Astrocyte (in vitro differentiated cells and primary cell): ENCODE measurements around the gene KRT13. TPM values are rescaled to one million over a fixed set of nuclear protein-coding genes. Genes with fewer than 3 reads are reported as not detected.

Source experiments
- DNase-seq: peaks from one replicate; pipeline ENCODE4 v3.0.0-alpha.2; 2010; ENCODE audit warnings: low read depth
- FAIRE-seq: peaks from 2 replicates; lab custom pipeline; 2011; peaks lifted over from hg19 to GRCh38; lab: Jason Lieb, UNC
- H2AFZ ChIP-seq: 2 replicates; pipeline ENCODE4 v1.6.0; 2012; ENCODE audit warnings: low read depth, low read length, inconsistent platforms
- H3K27ac ChIP-seq: 2 replicates; pipeline ENCODE4 v1.5.1; 2011; ENCODE audit warnings: low read depth, low read length, inconsistent platforms
- H3K27me3 ChIP-seq: 2 replicates; pipeline ENCODE4 v1.6.0; 2011; ENCODE audit warnings: low read length, inconsistent platforms; ENCODE audit not compliant: insufficient read depth
- H3K36me3 ChIP-seq: 2 replicates; pipeline ENCODE4 v1.5.1; 2011; ENCODE audit warnings: low read length, inconsistent platforms; ENCODE audit not compliant: insufficient read depth
- H3K4me1 ChIP-seq: 2 replicates; pipeline ENCODE4 v1.5.1; 2011; ENCODE audit warnings: low read length, inconsistent platforms; ENCODE audit not compliant: insufficient read depth
- H3K4me2 ChIP-seq: 2 replicates; pipeline ENCODE4 v1.6.0; 2012; ENCODE audit warnings: low read length, inconsistent platforms
- H3K4me3 ChIP-seq: 2 replicates; pipeline ENCODE4 v1.5.1; 2011; ENCODE audit warnings: low read depth, mild to moderate bottlenecking, low read length, inconsistent platforms; ENCODE audit not compliant: insufficient read depth
- H3K79me2 ChIP-seq: 2 replicates; pipeline ENCODE4 v1.6.0; 2012; ENCODE audit warnings: mild to moderate bottlenecking, low read length, inconsistent platforms; ENCODE audit not compliant: insufficient read depth
- H3K9ac ChIP-seq: 2 replicates; pipeline ENCODE4 v1.6.0; 2012; ENCODE audit warnings: mild to moderate bottlenecking, low read length, inconsistent platforms
- H3K9me3 ChIP-seq: 2 replicates; pipeline ENCODE4 v1.5.1; 2012; ENCODE audit warnings: low read depth, mild to moderate bottlenecking, low read length, inconsistent platforms; ENCODE audit not compliant: insufficient read depth
- H4K20me1 ChIP-seq: 2 replicates; pipeline ENCODE4 v1.6.0; 2012; ENCODE audit warnings: low read length, inconsistent platforms; ENCODE audit not compliant: insufficient read depth
- H3K27ac Mint-ChIP-seq: one replicate; pipeline ENCODE4 v1.8.0; 2021; ENCODE audit warnings: mild to moderate bottlenecking, mixed read lengths; ENCODE audit not compliant: unreplicated experiment
- H3K27me3 Mint-ChIP-seq: one replicate; pipeline ENCODE4 v1.8.0; 2021; ENCODE audit warnings: low read depth, mixed read lengths; ENCODE audit not compliant: unreplicated experiment
- H3K36me3 Mint-ChIP-seq: one replicate; pipeline ENCODE4 v1.8.0; 2021; ENCODE audit warnings: low read depth, mixed read lengths; ENCODE audit not compliant: unreplicated experiment
- H3K4me1 Mint-ChIP-seq: one replicate; pipeline ENCODE4 v1.8.0; 2021; ENCODE audit warnings: low read depth, mixed read lengths; ENCODE audit not compliant: unreplicated experiment
- H3K4me3 Mint-ChIP-seq: one replicate; pipeline ENCODE4 v1.8.0; 2021; ENCODE audit warnings: mild to moderate bottlenecking, moderate library complexity, mixed read lengths; ENCODE audit not compliant: unreplicated experiment
- H3K9me3 Mint-ChIP-seq: one replicate; pipeline ENCODE4 v1.8.0; 2021; ENCODE audit warnings: mild to moderate bottlenecking, mixed read lengths; ENCODE audit not compliant: unreplicated experiment
- EZH2 ChIP-seq: IDR thresholded peaks from 2 replicates; pipeline ENCODE4 v1.6.1; 2012; ENCODE audit warnings: mild to moderate bottlenecking, low read length, inconsistent platforms; ENCODE audit not compliant: insufficient read depth
- total RNA-seq: library from RNA; stranded (reverse); gene quantifications from 2 replicates; pipeline ENCODE4 v1.2.1, GENCODE V29; 2021
- TF ChIP-seq, protein P1 (sequence below): IDR thresholded peaks from 2 replicates; pipeline ENCODE4 v1.5.1; 2011; ENCODE audit warnings: low read depth, mild to moderate bottlenecking, inconsistent platforms, low read length, moderate library complexity; ENCODE audit not compliant: insufficient read depth

The KRT13 gene
- total RNA-seq, 1 donor from 2014 or later, result not detected

GRCh38 chr17:41496803-41497484 is 8.5 kb downstream of the KRT13 start:
- Histone ChIP-seq H3K79me2 (no peaks in the 10 kb centered on the region), H3K36me3 (no peaks in the 10 kb centered on the region), H3K27ac (no peak overlapping the region), H2AFZ (peak overlapping the region; percentile 44), H4K20me1 (no peaks in the 10 kb centered on the region), H3K9me3 (no peaks in the 10 kb centered on the region), H3K9ac (no peak overlapping the region), H3K27me3 (no peaks in the 10 kb centered on the region), H3K4me3 (no peak overlapping the region), H3K4me2 (peak overlapping the region; percentile 3), H3K4me1 (peaks cover 30% of the 10 kb centered on the region)
- Mint-ChIP-seq H3K4me3 (no peak overlapping the region), H3K27ac (no peak overlapping the region), H3K4me1 (peaks cover 20% of the 10 kb centered on the region), H3K36me3 (no peaks in the 10 kb centered on the region), H3K27me3 (peaks cover 5% of the 10 kb centered on the region), H3K9me3 (peaks cover 3% of the 10 kb centered on the region)
- DNase-seq, result peak; percentile 73
- peak; percentile 49 for FAIRE-seq
- TF ChIP-seq, protein P1, sequence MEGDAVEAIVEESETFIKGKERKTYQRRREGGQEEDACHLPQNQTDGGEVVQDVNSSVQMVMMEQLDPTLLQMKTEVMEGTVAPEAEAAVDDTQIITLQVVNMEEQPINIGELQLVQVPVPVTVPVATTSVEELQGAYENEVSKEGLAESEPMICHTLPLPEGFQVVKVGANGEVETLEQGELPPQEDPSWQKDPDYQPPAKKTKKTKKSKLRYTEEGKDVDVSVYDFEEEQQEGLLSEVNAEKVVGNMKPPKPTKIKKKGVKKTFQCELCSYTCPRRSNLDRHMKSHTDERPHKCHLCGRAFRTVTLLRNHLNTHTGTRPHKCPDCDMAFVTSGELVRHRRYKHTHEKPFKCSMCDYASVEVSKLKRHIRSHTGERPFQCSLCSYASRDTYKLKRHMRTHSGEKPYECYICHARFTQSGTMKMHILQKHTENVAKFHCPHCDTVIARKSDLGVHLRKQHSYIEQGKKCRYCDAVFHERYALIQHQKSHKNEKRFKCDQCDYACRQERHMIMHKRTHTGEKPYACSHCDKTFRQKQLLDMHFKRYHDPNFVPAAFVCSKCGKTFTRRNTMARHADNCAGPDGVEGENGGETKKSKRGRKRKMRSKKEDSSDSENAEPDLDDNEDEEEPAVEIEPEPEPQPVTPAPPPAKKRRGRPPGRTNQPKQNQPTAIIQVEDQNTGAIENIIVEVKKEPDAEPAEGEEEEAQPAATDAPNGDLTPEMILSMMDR, result peak; percentile 39
- TF ChIP-seq EZH2, result no peak

- H3K4me3 Mint-ChIP-seq, result no peak overlapping the region
- Histone ChIP-seq H3K27me3 (no peaks in the 10 kb centered on the region), H3K4me1 (peaks cover 20% of the 10 kb centered on the region), H3K4me2 (peak overlapping the region; percentile 5), H3K27ac (no peak overlapping the region), H3K9me3 (no peaks in the 10 kb centered on the region), H3K36me3 (no peaks in the 10 kb centered on the region), H3K9ac (no peak overlapping the region), H2AFZ (no peak overlapping the region), H4K20me1 (no peaks in the 10 kb centered on the region), H3K4me3 (no peak overlapping the region), H3K79me2 (no peaks in the 10 kb centered on the region)
- peaks cover 3% of the 10 kb centered on the region for H3K9me3 Mint-ChIP-seq
- no peaks in the 10 kb centered on the region for H3K36me3 Mint-ChIP-seq
- peak; percentile 25 for DNase-seq
- H3K4me1 Mint-ChIP-seq, result peaks cover 14% of the 10 kb centered on the region
- FAIRE-seq, result no peak
- TF ChIP-seq, protein P1, result no peak
- TF ChIP-seq EZH2, result no peak
- H3K27me3 Mint-ChIP-seq, result peaks cover 20% of the 10 kb centered on the region
- peak overlapping the region; percentile 72 for H3K27ac Mint-ChIP-seq
Observed at GRCh38 chr17:41494524-41494923, 10.9 kb downstream of the KRT13 start.

- Mint-ChIP-seq H3K4me3 (no peak overlapping the region), H3K9me3 (no peaks in the 10 kb centered on the region), H3K27ac (no peak overlapping the region), H3K27me3 (peaks cover 32% of the 10 kb centered on the region), H3K4me1 (peaks cover 14% of the 10 kb centered on the region), H3K36me3 (no peaks in the 10 kb centered on the region)
- Histone ChIP-seq H3K27me3 (no peaks in the 10 kb centered on the region), H3K27ac (no peak overlapping the region), H3K4me2 (no peak overlapping the region), H3K4me1 (peaks cover 19% of the 10 kb centered on the region), H3K9ac (no peak overlapping the region), H3K36me3 (no peaks in the 10 kb centered on the region), H3K79me2 (no peaks in the 10 kb centered on the region), H4K20me1 (no peaks in the 10 kb centered on the region), H3K9me3 (no peaks in the 10 kb centered on the region), H2AFZ (no peak overlapping the region), H3K4me3 (no peak overlapping the region)
- no peak for DNase-seq
- no peak for TF ChIP-seq EZH2
- TF ChIP-seq, protein P1, result no peak
- FAIRE-seq, result no peak
Observed at GRCh38 chr17:41492771-41493170, 12.6 kb downstream of the KRT13 start.
